Common myeloid progenitor, CD34-positive (primary cell): ENCODE measurements around the gene KDM2A.

ENCODE experiments used
- CTCF ChIA-PET: fragments of 350-600 bp; sonication (Branson Sonifier 250); formaldehyde crosslinking; loops from one replicate; lab custom pipeline; 2021; ENCODE audit warnings: antibody characterized with exemption; lab: Charles Lee
- POLR2A ChIA-PET: fragments of 350-600 bp; sonication (Branson Sonifier 250); formaldehyde crosslinking; loops from one replicate; lab custom pipeline; 2021; ENCODE audit warnings: antibody characterized with exemption; lab: Charles Lee
- DNase-seq, 3 donors: peaks; one replicate each; pipeline versions ENCODE4 v3.0.0 to v3.0.0-alpha.2; 2013
- H3K27ac ChIP-seq, 2 experiments: 1 replicate in 1 of 2; 2 replicates in 1 of 2; pipeline ENCODE4 v1.7.0; 2013; ENCODE audit warnings: inconsistent platforms in 2 of 2, low read length in 2 of 2, mild to moderate bottlenecking in 2 of 2, low read depth in 1 of 2, moderate library complexity in 1 of 2; ENCODE audit not compliant: severe bottlenecking in 2 of 2, insufficient read depth in 1 of 2, poor library complexity in 1 of 2
- H3K27me3 ChIP-seq, 5 experiments: replicated peaks in 2 of 5; 1 replicate in 3 of 5; 2 replicates in 2 of 5; pipeline versions ENCODE4 v1.6.1 to v1.7.0; 2013; ENCODE audit warnings: low read length in 4 of 5, mild to moderate bottlenecking in 2 of 5, moderate library complexity in 2 of 5, inconsistent platforms in 1 of 5; ENCODE audit not compliant: insufficient read depth in 5 of 5, control insufficient read depth in 4 of 5
- H3K36me3 ChIP-seq, 4 experiments: 1 replicate in 2 of 4; 2 replicates in 2 of 4; pipeline versions ENCODE4 v1.6.1 to v1.7.0; 2013; ENCODE audit warnings: low read length in 3 of 4, control low read depth in 1 of 4, mild to moderate bottlenecking in 1 of 4; ENCODE audit not compliant: control insufficient read depth in 4 of 4, insufficient read depth in 4 of 4
- H3K4me1 ChIP-seq, 4 experiments: 1 replicate in 3 of 4; 2 replicates in 1 of 4; pipeline versions ENCODE4 v1.6.1 to v1.7.1; 2013; ENCODE audit warnings: low read length in 3 of 4, mild to moderate bottlenecking in 3 of 4, control low read depth in 1 of 4, inconsistent platforms in 1 of 4, moderate library complexity in 1 of 4; ENCODE audit not compliant: control insufficient read depth in 4 of 4, insufficient read depth in 4 of 4; ENCODE audit errors: control extremely low read depth in 1 of 4
- H3K4me3 ChIP-seq, 7 experiments: 1 replicate in 4 of 7; 2 replicates in 3 of 7; pipeline versions ENCODE4 v1.5.1 to v1.7.0; 2013; ENCODE audit warnings: mild to moderate bottlenecking in 7 of 7, low read length in 6 of 7, moderate library complexity in 6 of 7, inconsistent platforms in 2 of 7, low read depth in 2 of 7, control low read depth in 1 of 7; ENCODE audit not compliant: insufficient read depth in 4 of 7, control insufficient read depth in 1 of 7; ENCODE audit errors: extremely low read depth in 1 of 7
- H3K9me3 ChIP-seq, 5 experiments: 1 replicate in 4 of 5; 2 replicates in 1 of 5; pipeline versions ENCODE4 v1.6.1 to v1.7.1; 2013; ENCODE audit warnings: low read length in 4 of 5, mild to moderate bottlenecking in 2 of 5, inconsistent platforms in 1 of 5, low read depth in 1 of 5, moderate library complexity in 1 of 5; ENCODE audit not compliant: control insufficient read depth in 4 of 5, insufficient read depth in 2 of 5; ENCODE audit errors: control extremely low read depth in 1 of 5
- whole genome bisulfite sequencing: methylation state at CpG from one replicate; pipeline ENCODE4 v1.1.5; 2013; ENCODE audit not compliant: insufficient coverage; 5-methylcytosine and 5-hydroxymethylcytosine counted together

The KDM2A gene

DNA sequence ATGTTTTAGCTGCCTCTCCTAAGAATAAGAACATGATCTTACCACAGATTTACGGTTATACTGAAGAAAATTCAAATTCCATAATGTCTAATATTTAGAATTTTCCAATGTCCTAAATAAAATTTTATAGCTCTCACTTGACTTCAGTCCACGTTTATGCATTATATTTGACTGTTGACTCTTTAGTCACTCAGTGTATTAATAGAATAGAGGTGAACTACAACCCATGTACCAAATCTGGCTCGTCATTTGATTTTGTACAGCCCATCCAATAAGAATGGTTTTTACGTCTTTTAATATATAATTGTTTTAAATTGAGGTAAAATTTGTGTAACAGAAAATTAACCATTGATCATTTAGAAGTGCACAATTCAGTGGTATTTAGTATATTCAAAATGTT is 34.9 kb downstream of the KDM2A start:
- ChIA-PET POLR2A (no interaction called here), CTCF (interaction anchor here (0.6 kb wide), 1 partner anchor 8 kb away, joined by 3 read pairs; no protein-coding TSS in a partner anchor)
- Histone ChIP-seq H3K4me3 (no peak overlapping the region), H3K36me3 (peaks cover 13 to 34% (median 20%) of the 10 kb centered on the region in 4 experiments), H3K27me3 (no peaks in the 10 kb centered on the region), H3K27ac (no peak overlapping the region), H3K9me3 (no peaks in the 10 kb centered on the region), H3K4me1 (no peaks in the 10 kb centered on the region)
- 100% methylated on average over 1 of the region's 4 CpGs for WGBS
- DNase-seq, result no peak

DNA sequence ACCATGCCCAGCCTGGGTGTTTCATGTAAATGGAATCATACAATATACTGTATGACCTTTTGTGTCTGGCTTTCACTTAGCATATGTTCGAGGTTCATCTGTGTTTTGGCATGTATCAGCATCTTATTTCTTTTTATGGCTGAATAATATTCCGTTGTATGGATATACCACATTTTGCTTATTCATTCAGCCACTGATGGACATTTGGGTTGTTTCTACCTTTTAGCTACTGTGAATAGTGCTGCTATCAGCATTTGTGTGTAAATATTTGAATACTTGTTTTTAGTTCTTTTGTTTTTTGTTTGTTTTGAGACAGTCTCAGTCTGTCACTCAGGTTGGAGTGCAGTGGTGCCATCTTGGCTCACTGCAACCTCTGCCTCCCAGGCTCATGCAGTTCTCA is 35.7 kb downstream of the KDM2A start:
- ChIA-PET CTCF (no interaction called here), POLR2A (no interaction called here)
- Histone ChIP-seq H3K9me3 (no peaks in the 10 kb centered on the region), H3K27me3 (no peaks in the 10 kb centered on the region), H3K4me1 (no peaks in the 10 kb centered on the region), H3K27ac (no peak overlapping the region), H3K4me3 (no peak overlapping the region), H3K36me3 (peaks cover 13 to 32% (median 20%) of the 10 kb centered on the region in 4 experiments)
- no peak for DNase-seq
- no CpG with 5 or more reads among the region's 2 CpGs for WGBS

DNA sequence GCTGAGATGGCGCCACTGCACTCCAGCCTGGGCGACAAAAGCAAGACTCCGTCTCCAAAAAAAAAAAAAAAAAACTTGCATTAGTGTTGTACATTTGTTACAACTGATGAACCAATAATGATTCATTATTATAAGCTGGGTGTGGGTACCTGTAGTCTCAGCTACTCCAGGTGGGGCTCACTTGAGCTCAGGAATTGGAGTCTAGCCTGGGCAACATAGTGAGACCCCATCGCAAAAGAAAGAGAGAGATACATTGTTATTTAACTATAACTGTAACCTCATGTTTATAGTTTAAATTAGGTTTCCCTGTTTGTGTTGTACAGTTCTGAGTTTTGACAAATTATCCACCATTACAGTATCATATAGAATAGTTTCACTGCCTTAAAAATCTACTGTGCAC is 38.6 kb downstream of the KDM2A start:
- H3K4me3 ChIP-seq, result no peak overlapping the region
- peaks cover 5 to 11% (median 8%) of the 10 kb centered on the region in 4 experiments for H3K36me3 ChIP-seq
- ChIA-PET CTCF (interaction anchor here (0.5 to 2.4 kb wide), 2 partner anchors 10 to 50 kb away, joined by 3 to 10 read pairs; no protein-coding TSS in a partner anchor), POLR2A (no interaction called here)
- no CpG with 5 or more reads among the region's 4 CpGs for WGBS
- no peaks in the 10 kb centered on the region for H3K9me3 ChIP-seq
- no peak overlapping the region for H3K27ac ChIP-seq
- no peak for DNase-seq
- H3K27me3 ChIP-seq, result no peaks in the 10 kb centered on the region
- H3K4me1 ChIP-seq, result no peaks in the 10 kb centered on the region

DNA sequence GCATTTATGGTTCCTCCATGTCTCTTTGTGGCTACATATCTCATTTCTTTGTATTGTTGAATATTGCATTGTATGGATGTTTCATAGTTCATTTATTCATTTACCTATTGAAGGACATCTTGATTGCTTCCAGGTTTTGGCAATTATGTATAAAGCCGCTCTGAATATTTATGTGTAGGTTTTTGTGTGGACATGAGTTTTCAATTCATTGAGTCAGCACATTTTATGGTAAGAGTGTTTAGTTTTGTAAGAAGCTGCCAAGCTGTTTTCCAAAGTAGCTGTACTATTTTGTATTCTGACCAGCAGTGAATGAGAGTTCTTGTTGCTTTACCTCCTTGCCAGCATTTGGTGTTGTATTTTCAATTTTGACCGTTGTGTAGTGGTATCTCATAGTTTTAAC is 39.2 kb downstream of the KDM2A start:
- DNase-seq, result no peak

DNA sequence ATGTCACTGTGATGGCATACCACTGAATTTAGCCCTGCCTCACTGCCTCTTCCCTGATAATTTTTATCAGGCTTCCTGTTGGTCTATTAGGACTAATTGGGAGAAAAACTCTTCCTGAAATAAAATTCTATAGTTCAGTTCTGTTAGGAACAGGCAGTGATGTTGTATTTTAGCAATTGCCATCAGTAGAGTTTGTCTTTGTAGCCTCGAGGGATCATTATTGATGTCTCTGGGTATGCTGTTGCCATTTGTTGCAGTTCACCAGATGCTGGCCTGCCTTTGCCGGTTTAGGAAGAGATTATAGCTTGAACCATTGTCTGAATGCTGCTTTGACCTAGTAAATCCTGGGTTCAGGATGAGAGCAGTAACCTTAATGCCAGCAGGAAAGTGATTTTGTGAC is 41.0 kb downstream of the KDM2A start:
- POLR2A ChIA-PET, result no interaction called here
- CTCF ChIA-PET, result interaction anchor here (2.0 kb wide), 1 partner anchor 9 kb away, joined by 5 read pairs; no protein-coding TSS in a partner anchor
- Histone ChIP-seq H3K4me1 (no peaks in the 10 kb centered on the region), H3K27ac (no peak overlapping the region), H3K9me3 (no peaks in the 10 kb centered on the region), H3K4me3 (no peak overlapping the region), H3K36me3 (peaks cover 2 to 12% (median 7%) of the 10 kb centered on the region in 4 experiments), H3K27me3 (no peaks in the 10 kb centered on the region)
- WGBS, result 96% methylated on average over 2 of the region's 2 CpGs
- DNase-seq, result no peak

More for the DNA sequence above, 39.2 kb downstream of the KDM2A start:
- Histone ChIP-seq H3K27ac (no peak overlapping the region), H3K9me3 (no peaks in the 10 kb centered on the region), H3K4me1 (no peaks in the 10 kb centered on the region), H3K36me3 (peaks cover 5 to 10% (median 9%) of the 10 kb centered on the region in 4 experiments), H3K27me3 (no peaks in the 10 kb centered on the region), H3K4me3 (no peak overlapping the region)
- WGBS, result no CpG with 5 or more reads among the region's 2 CpGs
- POLR2A ChIA-PET, result no interaction called here
- CTCF ChIA-PET, result interaction anchor here (0.5 to 2.4 kb wide), 2 partner anchors 10 to 50 kb away, joined by 3 to 10 read pairs; no protein-coding TSS in a partner anchor

DNA sequence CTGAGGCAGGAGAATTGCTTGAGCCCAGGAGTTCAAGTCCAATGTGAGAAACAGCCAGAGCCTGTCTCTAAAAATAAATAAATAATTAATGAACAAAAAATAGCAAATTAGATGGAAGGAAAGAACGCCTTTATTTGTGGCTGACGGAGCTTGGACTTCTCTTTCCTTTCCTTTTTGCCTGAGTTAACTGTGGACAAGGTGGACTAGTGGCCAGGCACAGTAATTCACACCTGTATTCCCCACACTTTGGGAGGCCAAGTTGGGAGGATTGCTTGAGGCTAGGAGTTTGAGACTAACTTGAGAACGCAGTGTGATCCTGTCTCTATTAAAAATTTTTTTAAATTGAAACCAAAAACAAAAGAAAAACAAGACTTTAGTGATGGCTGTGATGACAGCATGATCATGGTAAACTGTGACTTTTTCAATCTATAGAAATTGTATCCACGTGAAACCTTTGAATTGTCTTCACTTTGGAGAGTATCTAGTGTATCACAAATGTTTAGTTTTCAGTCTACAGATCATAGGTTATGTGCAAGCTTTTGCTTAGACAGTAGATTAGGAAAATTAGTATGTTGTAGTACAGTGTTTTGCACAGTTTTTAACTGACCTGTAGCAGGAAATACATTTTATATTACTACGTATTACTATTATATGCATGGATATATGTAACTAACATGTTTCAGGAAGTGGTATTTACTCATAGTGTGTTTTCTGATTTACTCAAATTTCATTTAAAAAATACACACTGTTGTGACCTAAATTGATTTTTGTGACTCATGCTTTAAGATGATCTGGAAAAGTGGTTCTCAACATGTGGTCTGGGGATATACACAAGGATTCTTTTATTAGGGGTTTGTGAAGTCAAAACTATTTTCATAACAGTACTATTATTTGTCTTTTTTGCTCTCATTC is 42.1 kb downstream of the KDM2A start:
- Histone ChIP-seq H3K4me3 (no peak overlapping the region), H3K27ac (no peak overlapping the region), H3K9me3 (no peaks in the 10 kb centered on the region), H3K36me3 (peaks cover 2 to 12% (median 5%) of the 10 kb centered on the region in 4 experiments), H3K27me3 (no peaks in the 10 kb centered on the region), H3K4me1 (peaks cover 0 to 6% (median 0%) of the 10 kb centered on the region in 4 experiments)
- no CpG with 5 or more reads among the region's 5 CpGs for WGBS
- CTCF ChIA-PET, result interaction anchor here (1.4 to 2.0 kb wide), 2 partner anchors 8 to 56 kb away, joined by 3 to 5 read pairs; no protein-coding TSS in a partner anchor
- no peak for DNase-seq
- POLR2A ChIA-PET, result no interaction called here

DNA sequence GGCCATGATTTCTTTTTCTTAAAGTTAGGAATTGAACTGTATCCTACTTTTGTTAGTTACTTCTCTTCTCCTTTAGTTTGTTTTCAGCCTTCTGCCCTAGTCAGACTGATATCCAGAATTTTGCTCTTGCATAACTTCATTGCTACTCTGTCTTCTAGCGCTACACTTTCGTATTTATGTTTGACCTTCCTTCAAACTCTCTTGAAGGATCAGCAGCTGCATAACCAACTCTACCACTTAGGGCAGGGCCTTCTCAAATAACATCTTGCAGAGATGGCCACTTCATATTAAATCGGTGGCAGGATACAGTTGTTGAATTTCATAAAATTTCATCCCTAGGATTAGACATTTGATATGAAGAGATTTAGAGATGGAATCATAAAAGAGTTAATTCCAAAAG is 43.9 kb downstream of the KDM2A start:
- no peak overlapping the region for H3K27ac ChIP-seq
- WGBS, result 100% methylated on average over 2 of the region's 3 CpGs
- peaks cover 2 to 12% (median 5%) of the 10 kb centered on the region in 4 experiments for H3K36me3 ChIP-seq
- no peak overlapping the region for H3K4me3 ChIP-seq
- no peaks in the 10 kb centered on the region for H3K27me3 ChIP-seq
- H3K9me3 ChIP-seq, result no peaks in the 10 kb centered on the region
- CTCF ChIA-PET, result interaction anchor here (1.3 to 6.4 kb wide), 2 partner anchors 9 to 82 kb away, joined by 3 to 41 read pairs; no protein-coding TSS in a partner anchor
- POLR2A ChIA-PET, result no interaction called here
- H3K4me1 ChIP-seq, result peaks cover 0 to 11% (median 2%) of the 10 kb centered on the region in 4 experiments
- DNase-seq, result no peak
